SJCRH30 (cell line): ENCODE results near the gene IDUA. TPM values are rescaled to one million over a fixed set of nuclear protein-coding genes. Genes with fewer than 3 reads are reported as not detected.
"Not testable (repeated sequence)": the region's sequence is repeated elsewhere in the genome, so short reads cannot be mapped to it uniquely, and the experiment has no call there.

Experiments used
- DNase-seq, 2 experiments: peaks; one replicate each; pipeline ENCODE4 v3.0.0-alpha.2; 2015 to 2020
- H3K27ac ChIP-seq: fragments of 250-450 bp; sonication (Bioruptor Pico); 2 replicates; pipeline ENCODE4 v1.5.1; 2020; ENCODE audit warnings: mild to moderate bottlenecking, moderate library complexity
- H3K27me3 ChIP-seq: fragments of 250-450 bp; sonication (Bioruptor Pico); 2 replicates; pipeline ENCODE4 v1.5.1; 2020; ENCODE audit warnings: mild to moderate bottlenecking, moderate library complexity
- H3K36me3 ChIP-seq: fragments of 250-450 bp; sonication (Bioruptor Pico); 2 replicates; pipeline ENCODE4 v1.5.1; 2020; ENCODE audit warnings: mild to moderate bottlenecking, moderate library complexity
- H3K4me1 ChIP-seq: fragments of 250-450 bp; sonication (Bioruptor Pico); 2 replicates; pipeline ENCODE4 v1.5.1; 2020; ENCODE audit warnings: mild to moderate bottlenecking, moderate library complexity
- H3K4me3 ChIP-seq: fragments of 250-450 bp; sonication (Bioruptor Pico); 2 replicates; pipeline ENCODE4 v1.5.1; 2020; ENCODE audit warnings: mild to moderate bottlenecking, moderate library complexity
- H3K9me3 ChIP-seq: fragments of 250-450 bp; sonication (Bioruptor Pico); replicated peaks from 2 replicates; pipeline ENCODE4 v1.5.1; 2020; ENCODE audit warnings: mild to moderate bottlenecking, moderate library complexity
- total RNA-seq: library from RNA; depleted of rRNA; stranded (reverse); fragments of >200 nt; shearing (Covaris generic); gene quantifications from 2 replicates; pipeline ENCODE4 v1.2.3, GENCODE V29; 2014; rRNA removed

Gene IDUA
- total RNA-seq, 1 experiment from 2014 or later: 2.3 TPM

GRCh38 chr4:1048773-1049590, 62.1 kb downstream of the IDUA start:
- no peak for DNase-seq
- no peak overlapping the region for H3K27ac ChIP-seq
- H3K36me3 ChIP-seq: no peaks in the 10 kb centered on the region
- no peak overlapping the region for H3K4me3 ChIP-seq
- H3K9me3 ChIP-seq: no peaks in the 10 kb centered on the region
- H3K27me3 ChIP-seq: peaks cover 15% of the 10 kb centered on the region
- peaks cover 6% of the 10 kb centered on the region for H3K4me1 ChIP-seq

- Histone ChIP-seq H3K27ac (no peak overlapping the region), H3K27me3 (peaks cover 15% of the 10 kb centered on the region), H3K36me3 (no peaks in the 10 kb centered on the region), H3K4me1 (peaks cover under 1% of the 10 kb centered on the region), H3K4me3 (no peak overlapping the region), H3K9me3 (no peaks in the 10 kb centered on the region)
- no peak for DNase-seq
Observed at GRCh38 chr4:1049591-1049905, 62.7 kb downstream of the IDUA start.

GRCh38 chr4:1050486-1051213, 63.8 kb downstream of the IDUA start:
- peaks cover 19% of the 10 kb centered on the region for H3K27me3 ChIP-seq

GRCh38 chr4:1051472-1051871, 64.6 kb downstream of the IDUA start:
- no peak overlapping the region for H3K4me3 ChIP-seq
- no peak for DNase-seq
- no peaks in the 10 kb centered on the region for H3K4me1 ChIP-seq
- no peaks in the 10 kb centered on the region for H3K36me3 ChIP-seq
- no peaks in the 10 kb centered on the region for H3K9me3 ChIP-seq
- peaks cover 27% of the 10 kb centered on the region for H3K27me3 ChIP-seq
- H3K27ac ChIP-seq: no peak overlapping the region

More at GRCh38 chr4:1050486-1051213, 63.8 kb downstream of the IDUA start:
- no peaks in the 10 kb centered on the region for H3K4me1 ChIP-seq
- no peak for DNase-seq
- no peak overlapping the region for H3K27ac ChIP-seq
- H3K4me3 ChIP-seq: no peak overlapping the region
- H3K9me3 ChIP-seq: no peaks in the 10 kb centered on the region
- H3K36me3 ChIP-seq: no peaks in the 10 kb centered on the region

GRCh38 chr4:1052231-1052671, 65.4 kb downstream of the IDUA start:
- Histone ChIP-seq H3K9me3 (no peaks in the 10 kb centered on the region), H3K27me3 (peaks cover 34% of the 10 kb centered on the region), H3K27ac (no peak overlapping the region), H3K36me3 (no peaks in the 10 kb centered on the region), H3K4me3 (no peak overlapping the region), H3K4me1 (no peaks in the 10 kb centered on the region)
- DNase-seq: no peak

GRCh38 chr4:1053080-1053661, 66.3 kb downstream of the IDUA start:
- no peak for DNase-seq
- H3K27ac ChIP-seq: no peak overlapping the region
- H3K4me3 ChIP-seq: no peak overlapping the region
- no peaks in the 10 kb centered on the region for H3K36me3 ChIP-seq
- no peaks in the 10 kb centered on the region for H3K4me1 ChIP-seq
- H3K27me3 ChIP-seq: peaks cover 34% of the 10 kb centered on the region
- no peaks in the 10 kb centered on the region for H3K9me3 ChIP-seq

GRCh38 chr4:1053891-1054290, 67.0 kb downstream of the IDUA start:
- H3K36me3 ChIP-seq, DNase-seq, H3K4me3 ChIP-seq, H3K4me1 ChIP-seq, H3K9me3 ChIP-seq, H3K27ac ChIP-seq: not testable (repeated sequence)
- H3K27me3 ChIP-seq: peaks cover 41% of the 10 kb centered on the region

Other genes with a start within 250 kb of the IDUA start
- gene CPLX1, start 160.9 kb upstream of the IDUA start, total RNA-seq: 0.28 and 0.59 TPM in 2 replicates
- gene GAK, start 54.7 kb upstream of the IDUA start, total RNA-seq: 74.2 and 81.1 TPM in 2 replicates
- gene TMEM175, start 54.6 kb upstream of the IDUA start, total RNA-seq: 4.3 and 6.8 TPM in 2 replicates
- 2.4 and 2.8 TPM in 2 replicates for gene DGKQ, start 13.5 kb upstream of the IDUA start, total RNA-seq
- not detected in 2 replicates for gene SLC26A1, start 6.4 kb downstream of the IDUA start, total RNA-seq
- 45.3 and 51.2 TPM in 2 replicates for gene FGFRL1, start 24.6 kb downstream of the IDUA start, total RNA-seq
- not detected in 2 replicates for gene RNF212, start 126.5 kb downstream of the IDUA start, total RNA-seq
- gene SPON2, start 185.5 kb downstream of the IDUA start, total RNA-seq: 2.5 and 3.2 TPM in 2 replicates